Brain microvascular endothelial cell (primary cell): Measurements from ENCODE around the gene MAPK4.

Source experiments
- DNase-seq: peaks from one replicate; pipeline ENCODE4 v3.0.0-alpha.2; 2020
- H3K27ac ChIP-seq: fragments of 250-450 bp; sonication (Bioruptor Pico); 2 replicates; pipeline ENCODE4 v1.5.1; 2020; ENCODE audit warnings: mild to moderate bottlenecking, moderate library complexity
- H3K27me3 ChIP-seq: fragments of 250-450 bp; sonication (Bioruptor Pico); replicated peaks from 2 replicates; pipeline ENCODE4 v1.5.1; 2020; ENCODE audit warnings: mild to moderate bottlenecking
- H3K36me3 ChIP-seq: fragments of 250-450 bp; sonication (Bioruptor Pico); replicated peaks from 2 replicates; pipeline ENCODE4 v1.5.1; 2020; ENCODE audit warnings: mild to moderate bottlenecking
- H3K4me3 ChIP-seq: 2 replicates; pipeline ENCODE4 v1.5.1; 2011; ENCODE audit warnings: low read depth, mild to moderate bottlenecking, control low read depth, low read length, moderate library complexity
- in situ Hi-C: cut with HindIII; loops from 2 replicates; pipeline ENCODE4 v1.10.0; 2017; ENCODE audit warnings: low sequenced_read_pairs, low pct_ligation_motif_present
- TF ChIP-seq, protein P1 (sequence below): IDR thresholded peaks from 2 replicates; pipeline ENCODE4 v1.5.1; 2011; ENCODE audit warnings: low read depth, mild to moderate bottlenecking, moderate library complexity, low read length, control low read depth, inconsistent platforms; ENCODE audit errors: missing control alignments

MAPK4 gene

GRCh38 chr18:50663626-50664441 is 103.9 kb downstream of the MAPK4 start:
- no peak for DNase-seq
- no peaks in the 10 kb centered on the region for H3K27me3 ChIP-seq
- in situ Hi-C loops, result no loop called here
- H3K36me3 ChIP-seq, result no peaks in the 10 kb centered on the region
- H3K4me3 ChIP-seq, result no peak overlapping the region
- H3K27ac ChIP-seq, result no peak overlapping the region
- TF ChIP-seq, protein P1, sequence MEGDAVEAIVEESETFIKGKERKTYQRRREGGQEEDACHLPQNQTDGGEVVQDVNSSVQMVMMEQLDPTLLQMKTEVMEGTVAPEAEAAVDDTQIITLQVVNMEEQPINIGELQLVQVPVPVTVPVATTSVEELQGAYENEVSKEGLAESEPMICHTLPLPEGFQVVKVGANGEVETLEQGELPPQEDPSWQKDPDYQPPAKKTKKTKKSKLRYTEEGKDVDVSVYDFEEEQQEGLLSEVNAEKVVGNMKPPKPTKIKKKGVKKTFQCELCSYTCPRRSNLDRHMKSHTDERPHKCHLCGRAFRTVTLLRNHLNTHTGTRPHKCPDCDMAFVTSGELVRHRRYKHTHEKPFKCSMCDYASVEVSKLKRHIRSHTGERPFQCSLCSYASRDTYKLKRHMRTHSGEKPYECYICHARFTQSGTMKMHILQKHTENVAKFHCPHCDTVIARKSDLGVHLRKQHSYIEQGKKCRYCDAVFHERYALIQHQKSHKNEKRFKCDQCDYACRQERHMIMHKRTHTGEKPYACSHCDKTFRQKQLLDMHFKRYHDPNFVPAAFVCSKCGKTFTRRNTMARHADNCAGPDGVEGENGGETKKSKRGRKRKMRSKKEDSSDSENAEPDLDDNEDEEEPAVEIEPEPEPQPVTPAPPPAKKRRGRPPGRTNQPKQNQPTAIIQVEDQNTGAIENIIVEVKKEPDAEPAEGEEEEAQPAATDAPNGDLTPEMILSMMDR, result no peak

GRCh38 chr18:50665015-50665414 is 105.1 kb downstream of the MAPK4 start:
- in situ Hi-C loops, result no loop called here
- TF ChIP-seq, protein P1, result no peak
- no peak overlapping the region for H3K27ac ChIP-seq

GRCh38 chr18:50665519-50665918 is 105.6 kb downstream of the MAPK4 start:
- Histone ChIP-seq H3K27ac (no peak overlapping the region), H3K4me3 (no peak overlapping the region), H3K36me3 (no peaks in the 10 kb centered on the region), H3K27me3 (no peaks in the 10 kb centered on the region)
- TF ChIP-seq, protein P1, result no peak
- in situ Hi-C loops, result no loop called here
- no peak for DNase-seq

More at GRCh38 chr18:50665015-50665414, 105.1 kb downstream of the MAPK4 start:
- no peaks in the 10 kb centered on the region for H3K27me3 ChIP-seq
- DNase-seq, result no peak
- H3K4me3 ChIP-seq, result no peak overlapping the region
- no peaks in the 10 kb centered on the region for H3K36me3 ChIP-seq

- TF ChIP-seq, protein P1, result no peak
- Histone ChIP-seq H3K4me3 (no peak overlapping the region), H3K27ac (no peak overlapping the region), H3K36me3 (no peaks in the 10 kb centered on the region), H3K27me3 (no peaks in the 10 kb centered on the region)
- no peak for DNase-seq
- in situ Hi-C loops, result no loop called here
These were observed 106.6 kb downstream of the MAPK4 start for GRCh38 chr18:50666536-50666935.

GRCh38 chr18:50671376-50671775 is 111.5 kb downstream of the MAPK4 start:
- H3K4me3 ChIP-seq, result no peak overlapping the region
- no peaks in the 10 kb centered on the region for H3K36me3 ChIP-seq
- no peaks in the 10 kb centered on the region for H3K27me3 ChIP-seq
- TF ChIP-seq, protein P1, result no peak
- H3K27ac ChIP-seq, result no peak overlapping the region
- in situ Hi-C loops, result no loop called here
- DNase-seq, result no peak
